ENCODE results near the gene DISC1. TPM values are rescaled to one million over a fixed set of nuclear protein-coding genes. Genes with fewer than 3 reads are reported as not detected.

Gene DISC1
- polyA plus RNA-seq, 1 of the 3 experiments (the other 2 are of a cell fraction), result 1.7 TPM

DNA sequence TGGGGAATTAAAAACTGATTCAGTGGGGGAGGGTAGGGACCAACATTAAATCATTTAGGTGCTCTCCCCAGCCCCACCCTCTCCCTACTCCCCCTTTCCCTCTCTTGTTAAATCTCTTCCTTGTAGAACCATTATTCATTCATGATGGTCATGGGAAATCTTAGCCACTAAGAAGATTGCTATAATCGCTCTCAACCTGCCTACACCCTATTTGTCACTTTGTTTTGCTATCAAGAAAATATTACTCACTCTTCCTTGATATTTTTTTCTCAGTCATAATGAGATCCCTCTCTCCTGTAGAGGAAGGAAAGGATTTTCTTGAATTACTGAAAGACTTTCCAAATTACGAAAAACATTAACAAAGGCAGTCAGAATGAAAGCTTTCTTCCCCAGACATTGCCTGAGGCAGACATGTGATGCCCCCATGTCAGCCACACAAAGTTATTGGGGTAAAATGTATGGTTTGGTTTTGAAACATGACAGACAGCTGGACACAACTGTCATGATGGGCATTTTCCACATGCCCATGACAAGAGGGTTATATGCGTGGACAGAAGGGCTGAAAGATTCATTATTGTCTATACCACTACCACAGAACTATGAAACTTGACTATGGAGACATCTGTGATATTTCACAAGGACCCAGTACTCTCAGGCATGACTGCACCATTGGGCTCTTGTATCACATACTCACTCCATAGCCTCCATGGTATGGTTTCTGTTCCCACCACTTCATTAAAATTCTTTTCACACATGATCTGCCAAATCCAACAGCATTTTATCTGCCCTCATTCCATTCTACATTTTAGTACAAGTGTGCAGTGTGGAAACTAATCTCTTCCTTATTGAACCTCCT lies 420.1 kb downstream of the DISC1 start:
- H4K20me1 ChIP-seq (ENCODE audit: insufficient read depth), result no peaks in the 10 kb centered on the region
- no peak overlapping the region for H3K27ac ChIP-seq (ENCODE audit: low read depth in 2 of 2, low read length in 1 of 2)
- TF ChIP-seq, protein P1, sequence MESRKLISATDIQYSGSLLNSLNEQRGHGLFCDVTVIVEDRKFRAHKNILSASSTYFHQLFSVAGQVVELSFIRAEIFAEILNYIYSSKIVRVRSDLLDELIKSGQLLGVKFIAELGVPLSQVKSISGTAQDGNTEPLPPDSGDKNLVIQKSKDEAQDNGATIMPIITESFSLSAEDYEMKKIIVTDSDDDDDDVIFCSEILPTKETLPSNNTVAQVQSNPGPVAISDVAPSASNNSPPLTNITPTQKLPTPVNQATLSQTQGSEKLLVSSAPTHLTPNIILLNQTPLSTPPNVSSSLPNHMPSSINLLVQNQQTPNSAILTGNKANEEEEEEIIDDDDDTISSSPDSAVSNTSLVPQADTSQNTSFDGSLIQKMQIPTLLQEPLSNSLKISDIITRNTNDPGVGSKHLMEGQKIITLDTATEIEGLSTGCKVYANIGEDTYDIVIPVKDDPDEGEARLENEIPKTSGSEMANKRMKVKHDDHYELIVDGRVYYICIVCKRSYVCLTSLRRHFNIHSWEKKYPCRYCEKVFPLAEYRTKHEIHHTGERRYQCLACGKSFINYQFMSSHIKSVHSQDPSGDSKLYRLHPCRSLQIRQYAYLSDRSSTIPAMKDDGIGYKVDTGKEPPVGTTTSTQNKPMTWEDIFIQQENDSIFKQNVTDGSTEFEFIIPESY (IDR thresholded peaks at IDR 0.05; ENCODE audit: borderline replicate concordance, low read depth), result no peak
- TF ChIP-seq MEF2A (IDR thresholded peaks at IDR 0.05; ENCODE audit: borderline replicate concordance, low read depth) (no peak), EP300 (IDR thresholded peaks at IDR 0.05; ENCODE audit: borderline replicate concordance in 1 of 2, low read depth in 1 of 2, low read length in 1 of 2) (no peak), ELF1 (IDR thresholded peaks at IDR 0.05) (no peak), RXRA (IDR thresholded peaks at IDR 0.05; ENCODE audit: borderline replicate concordance, low read depth) (no peak), FOSL2 (IDR thresholded peaks at IDR 0.05; ENCODE audit: borderline replicate concordance, low read depth) (no peak), RCOR1 (IDR thresholded peaks at IDR 0.05; ENCODE audit: low read length) (no peak), TEAD4 (IDR thresholded peaks at IDR 0.05; ENCODE audit: borderline replicate concordance, insufficient read depth) (no peak), GABPA (IDR thresholded peaks at IDR 0.05; ENCODE audit: low read depth) (no peak), JUND (IDR thresholded peaks at IDR 0.05) (no peak), TAF1 (IDR thresholded peaks at IDR 0.05; ENCODE audit: borderline replicate concordance, low read depth, low read length) (no peak), NFIC (IDR thresholded peaks at IDR 0.05; ENCODE audit: borderline replicate concordance) (no peak), FOXJ3 (CRISPR knock-in tag; IDR thresholded peaks at IDR 0.05) (no peak), YY1 (IDR thresholded peaks at IDR 0.05; ENCODE audit: low read depth) (no peak)
- TF ChIP-seq, protein P2, sequence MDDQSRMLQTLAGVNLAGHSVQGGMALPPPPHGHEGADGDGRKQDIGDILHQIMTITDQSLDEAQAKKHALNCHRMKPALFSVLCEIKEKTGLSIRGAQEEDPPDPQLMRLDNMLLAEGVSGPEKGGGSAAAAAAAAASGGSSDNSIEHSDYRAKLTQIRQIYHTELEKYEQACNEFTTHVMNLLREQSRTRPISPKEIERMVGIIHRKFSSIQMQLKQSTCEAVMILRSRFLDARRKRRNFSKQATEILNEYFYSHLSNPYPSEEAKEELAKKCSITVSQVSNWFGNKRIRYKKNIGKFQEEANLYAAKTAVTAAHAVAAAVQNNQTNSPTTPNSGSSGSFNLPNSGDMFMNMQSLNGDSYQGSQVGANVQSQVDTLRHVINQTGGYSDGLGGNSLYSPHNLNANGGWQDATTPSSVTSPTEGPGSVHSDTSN (IDR thresholded peaks at IDR 0.05), result no peak
- TF ChIP-seq, protein P3, sequence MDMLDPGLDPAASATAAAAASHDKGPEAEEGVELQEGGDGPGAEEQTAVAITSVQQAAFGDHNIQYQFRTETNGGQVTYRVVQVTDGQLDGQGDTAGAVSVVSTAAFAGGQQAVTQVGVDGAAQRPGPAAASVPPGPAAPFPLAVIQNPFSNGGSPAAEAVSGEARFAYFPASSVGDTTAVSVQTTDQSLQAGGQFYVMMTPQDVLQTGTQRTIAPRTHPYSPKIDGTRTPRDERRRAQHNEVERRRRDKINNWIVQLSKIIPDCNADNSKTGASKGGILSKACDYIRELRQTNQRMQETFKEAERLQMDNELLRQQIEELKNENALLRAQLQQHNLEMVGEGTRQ (IDR thresholded peaks at IDR 0.05; ENCODE audit: borderline replicate concordance, low read depth, low read length), result no peak
- TF ChIP-seq, protein P4, sequence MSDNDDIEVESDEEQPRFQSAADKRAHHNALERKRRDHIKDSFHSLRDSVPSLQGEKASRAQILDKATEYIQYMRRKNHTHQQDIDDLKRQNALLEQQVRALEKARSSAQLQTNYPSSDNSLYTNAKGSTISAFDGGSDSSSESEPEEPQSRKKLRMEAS (IDR thresholded peaks at IDR 0.05; ENCODE audit: low read depth), result no peak
- no peaks in the 10 kb centered on the region for H3K79me2 ChIP-seq (ENCODE audit: insufficient read depth)
- no peaks in the 10 kb centered on the region for H3K4me1 ChIP-seq (ENCODE audit: control insufficient read depth in 1 of 2, insufficient read depth in 2 of 2, low read depth in 1 of 2, low read length in 1 of 2)
- no peak overlapping the region for H3K4me2 ChIP-seq
- WGBS (ENCODE audit: low lambda C conversion rate), result 76% methylated on average over 3 of the region's 3 CpGs
- H3K9me3 ChIP-seq, result no peaks in the 10 kb centered on the region
- ChIA-PET CTCF (interaction anchor here (1.0 kb wide), 1 partner anchor 10 kb away, joined by 3 read pairs; no protein-coding TSS in a partner anchor), POLR2A (no interaction called here)
- H2AFZ ChIP-seq (ENCODE audit: low read depth), result no peak overlapping the region
- no peaks in the 10 kb centered on the region for H3K27me3 ChIP-seq (ENCODE audit: insufficient read depth)
- no peak overlapping the region for H3K9ac ChIP-seq
- H3K36me3 ChIP-seq (replicated peaks in 1 of 2; ENCODE audit: control insufficient read depth in 1 of 2, insufficient read depth in 2 of 2, low read length in 1 of 2), result no peaks in the 10 kb centered on the region
- no peak for DNase-seq
- H3K4me3 ChIP-seq (ENCODE audit: low read depth in 2 of 2, low read length in 1 of 2), result no peak overlapping the region
- no peaks in the 10 kb centered on the region for H3F3A ChIP-seq (replicated peaks; ENCODE audit: insufficient read depth)
- no peaks in the 10 kb centered on the region for H3K9me2 ChIP-seq

All from SK-N-SH (cell line).